GM23338 (cell line): ENCODE results near the gene ZNF493.

Experiments used
- CTCF ChIP-seq, 2 experiments: fragments of 200-600 bp in 1 of 2; sonication (generic) in 1 of 2; conservative IDR thresholded peaks; 2 replicates each; pipeline versions ENCODE4 v1.5.1 to v1.6.1; 2016 to 2017; ENCODE audit warnings: antibody characterized with exemption in 2 of 2, low read depth in 2 of 2, mild to moderate bottlenecking in 2 of 2, moderate library complexity in 1 of 2
- ETS1 ChIP-seq: IDR thresholded peaks from 2 replicates; pipeline ENCODE4 v1.6.1; 2016; ENCODE audit warnings: antibody characterized with exemption
- EZH2 ChIP-seq: fragments of 200-600 bp; sonication (generic); IDR thresholded peaks from one replicate; pipeline ENCODE4 v1.8.0; 2017; ENCODE audit warnings: antibody characterized with exemption, mild to moderate bottlenecking, low read depth; ENCODE audit not compliant: unreplicated experiment
- EZH2phosphoT487 ChIP-seq: fragments of 200-600 bp; sonication (generic); IDR thresholded peaks from one replicate; pipeline ENCODE4 v1.8.1; 2018; ENCODE audit warnings: antibody characterized with exemption; ENCODE audit not compliant: unreplicated experiment
- POLR2AphosphoS5 ChIP-seq: IDR thresholded peaks from 2 replicates; pipeline ENCODE4 v1.6.1; 2016; ENCODE audit warnings: antibody characterized with exemption, low read depth

- TF ChIP-seq CTCF (conservative IDR thresholded peaks at IDR 0.05; ENCODE audit: low read depth in 2 of 2) (no peak), EZH2phosphoT487 (no peak), POLR2AphosphoS5 (no peak), EZH2 (no peak), ETS1 (no peak)
These were observed 12.9 kb upstream of the ZNF493 start for GRCh38 chr19:21383980-21384582.
